Loucy (cell line): ENCODE measurements around the gene FRMD5.

Experiments used
- H2AFZ ChIP-seq: fragments of 200-600 bp; sonication (generic); 2 replicates; pipeline ENCODE4 v1.6.0; 2016; ENCODE audit warnings: antibody characterized with exemption, mild to moderate bottlenecking, low read length, moderate library complexity
- H3F3A ChIP-seq: fragments of 200-600 bp; 2 replicates; pipeline ENCODE4 v1.6.0; 2016; ENCODE audit warnings: antibody characterized with exemption, low read depth, mild to moderate bottlenecking
- H3K27me3 ChIP-seq: fragments of 200-600 bp; sonication (generic); 2 replicates; pipeline ENCODE4 v1.6.1; 2014; ENCODE audit warnings: low read length, mild to moderate bottlenecking; ENCODE audit not compliant: insufficient read depth, poor library complexity, severe bottlenecking
- H3K36me3 ChIP-seq: fragments of 200-600 bp; sonication (generic); 2 replicates; pipeline ENCODE4 v1.6.1; 2016; ENCODE audit warnings: low read length; ENCODE audit not compliant: insufficient read depth
- H3K4me1 ChIP-seq: fragments of 200-600 bp; sonication (generic); 2 replicates; pipeline ENCODE4 v1.5.1; 2014; ENCODE audit warnings: low read length, mild to moderate bottlenecking; ENCODE audit not compliant: insufficient read depth, poor library complexity, severe bottlenecking
- H3K4me2 ChIP-seq: fragments of 200-600 bp; sonication (generic); 2 replicates; pipeline ENCODE4 v1.6.0; 2014; ENCODE audit warnings: antibody characterized with exemption, low read length, low read depth, mild to moderate bottlenecking; ENCODE audit not compliant: poor library complexity, severe bottlenecking
- H3K4me3 ChIP-seq: fragments of 200-600 bp; sonication (generic); 2 replicates; pipeline ENCODE4 v1.5.1; 2014; ENCODE audit warnings: low read length, mild to moderate bottlenecking, mixed read lengths; ENCODE audit not compliant: poor library complexity, severe bottlenecking
- H3K79me2 ChIP-seq: fragments of 200-600 bp; sonication (generic); 2 replicates; pipeline ENCODE4 v1.6.1; 2014; ENCODE audit warnings: low read length; ENCODE audit not compliant: insufficient read depth
- H3K9ac ChIP-seq: fragments of 200-600 bp; sonication (generic); 2 replicates; pipeline ENCODE4 v1.6.0; 2014; ENCODE audit warnings: mild to moderate bottlenecking, low read depth, low read length, moderate library complexity; ENCODE audit not compliant: poor library complexity, severe bottlenecking
- H3K9me2 ChIP-seq: fragments of 200-600 bp; sonication (generic); replicated peaks from 2 replicates; pipeline ENCODE4 v1.6.1; 2016; ENCODE audit warnings: low read depth, low read length, mixed read lengths
- H3K9me3 ChIP-seq: fragments of 200-600 bp; sonication (generic); 2 replicates; pipeline ENCODE4 v1.6.1; 2014; ENCODE audit warnings: mild to moderate bottlenecking, antibody characterized with exemption, low read length, low read depth; ENCODE audit not compliant: insufficient read depth
- H4K20me1 ChIP-seq: fragments of 200-600 bp; sonication (generic); 2 replicates; pipeline ENCODE4 v1.6.0; 2014; ENCODE audit warnings: antibody characterized with exemption, low read length, mild to moderate bottlenecking; ENCODE audit not compliant: insufficient read depth, poor library complexity, severe bottlenecking
- CTCF ChIP-seq: fragments of 200-600 bp; sonication (generic); conservative IDR thresholded peaks from 2 replicates; pipeline ENCODE4 v1.5.1; 2014; ENCODE audit warnings: mild to moderate bottlenecking, antibody characterized with exemption, low read length
- EZH2phosphoT487 ChIP-seq: fragments of 200-600 bp; IDR thresholded peaks from 2 replicates; pipeline ENCODE4 v1.6.1; 2018; ENCODE audit warnings: antibody characterized with exemption, mild to moderate bottlenecking, moderate library complexity, borderline replicate concordance

FRMD5 gene

GRCh38 chr15:44183363-44183762 lies 11.7 kb downstream of the FRMD5 start:
- Histone ChIP-seq H2AFZ (no peak overlapping the region), H3K36me3 (no peaks in the 10 kb centered on the region), H3K9ac (no peak overlapping the region), H3K4me2 (no peak overlapping the region), H3K9me3 (no peaks in the 10 kb centered on the region), H3K79me2 (no peaks in the 10 kb centered on the region), H3K4me1 (no peaks in the 10 kb centered on the region), H4K20me1 (no peaks in the 10 kb centered on the region), H3K9me2 (no peaks in the 10 kb centered on the region), H3K4me3 (no peak overlapping the region), H3K27me3 (no peaks in the 10 kb centered on the region), H3F3A (no peaks in the 10 kb centered on the region)
- TF ChIP-seq CTCF (no peak), EZH2phosphoT487 (no peak)

- H3K9me3 ChIP-seq = no peaks in the 10 kb centered on the region
- H3K27me3 ChIP-seq = no peaks in the 10 kb centered on the region
- H3K4me2 ChIP-seq = no peak overlapping the region
- TF ChIP-seq CTCF (no peak), EZH2phosphoT487 (no peak)
- no peaks in the 10 kb centered on the region for H4K20me1 ChIP-seq
- no peaks in the 10 kb centered on the region for H3K9me2 ChIP-seq
- H3K4me3 ChIP-seq = no peak overlapping the region
- no peaks in the 10 kb centered on the region for H3K4me1 ChIP-seq
- no peaks in the 10 kb centered on the region for H3K79me2 ChIP-seq
- H3F3A ChIP-seq = no peaks in the 10 kb centered on the region
- no peak overlapping the region for H3K9ac ChIP-seq
- H2AFZ ChIP-seq = no peak overlapping the region
- no peaks in the 10 kb centered on the region for H3K36me3 ChIP-seq
These were observed 13.7 kb downstream of the FRMD5 start for GRCh38 chr15:44181410-44181809.

GRCh38 chr15:44177139-44177538 lies 17.9 kb downstream of the FRMD5 start:
- no peaks in the 10 kb centered on the region for H3K27me3 ChIP-seq
- no peak overlapping the region for H2AFZ ChIP-seq
- no peak overlapping the region for H3K9ac ChIP-seq
- no peaks in the 10 kb centered on the region for H4K20me1 ChIP-seq
- H3K79me2 ChIP-seq = no peaks in the 10 kb centered on the region
- H3K9me2 ChIP-seq = no peaks in the 10 kb centered on the region
- TF ChIP-seq EZH2phosphoT487 (no peak), CTCF (no peak)
- H3K9me3 ChIP-seq = no peaks in the 10 kb centered on the region
- H3K4me3 ChIP-seq = no peak overlapping the region
- H3K4me1 ChIP-seq = no peaks in the 10 kb centered on the region
- no peaks in the 10 kb centered on the region for H3K36me3 ChIP-seq
- H3F3A ChIP-seq = no peaks in the 10 kb centered on the region
- H3K4me2 ChIP-seq = no peak overlapping the region
